ENCODE data around the gene GPRC6A.

The GPRC6A gene

GRCh38 chr6:116779573-116780164 is 49.2 kb downstream of the GPRC6A start:
- no peak for DNase-seq (ENCODE audit: low read depth)

GRCh38 chr6:116773886-116774285 is 55.0 kb downstream of the GPRC6A start:
- no peak for DNase-seq (ENCODE audit: low read depth)

GRCh38 chr6:116772450-116772849 is 56.4 kb downstream of the GPRC6A start:
- DNase-seq (ENCODE audit: low read depth): no peak

GRCh38 chr6:116767715-116768114 is 61.2 kb downstream of the GPRC6A start:
- no peak for DNase-seq (ENCODE audit: low read depth)

- DNase-seq (ENCODE audit: low read depth): no peak
These were observed 62.2 kb downstream of the GPRC6A start for GRCh38 chr6:116766506-116767176.

GRCh38 chr6:116764961-116765841 is 63.7 kb downstream of the GPRC6A start, which contains the start of gene FAM162B:
TSS of gene FAM162B (minus strand) at chr6:116765719. CDS start at chr6:116765576, 143 bp downstream.
- no peak for DNase-seq (ENCODE audit: low read depth)

- no peak for DNase-seq (ENCODE audit: low read depth)
These were observed 64.3 kb downstream of the GPRC6A start for GRCh38 chr6:116764629-116764960.

GRCh38 chr6:116763906-116764628 is 64.8 kb downstream of the GPRC6A start:
- DNase-seq (ENCODE audit: low read depth): no peak

- no peak for DNase-seq (ENCODE audit: low read depth)
These were observed 65.8 kb downstream of the GPRC6A start for GRCh38 chr6:116763048-116763447.

GRCh38 chr6:116762235-116762634 is 66.6 kb downstream of the GPRC6A start:
- DNase-seq (ENCODE audit: low read depth): no peak

- no peak for DNase-seq (ENCODE audit: low read depth)
These were observed 67.1 kb downstream of the GPRC6A start for GRCh38 chr6:116761779-116762178.

- no peak for DNase-seq (ENCODE audit: low read depth)
These were observed 83.7 kb downstream of the GPRC6A start for GRCh38 chr6:116745176-116745575.

All from stimulated activated CD8-positive, alpha-beta memory T cell treated with anti-CD3 and anti-CD28 coated beads, Interleukin-15, amount 100 ng/mL, for 24 hours (primary cell).